ENCODE measurements around the gene PLEKHH2.

- TF ChIP-seq, protein P1, sequence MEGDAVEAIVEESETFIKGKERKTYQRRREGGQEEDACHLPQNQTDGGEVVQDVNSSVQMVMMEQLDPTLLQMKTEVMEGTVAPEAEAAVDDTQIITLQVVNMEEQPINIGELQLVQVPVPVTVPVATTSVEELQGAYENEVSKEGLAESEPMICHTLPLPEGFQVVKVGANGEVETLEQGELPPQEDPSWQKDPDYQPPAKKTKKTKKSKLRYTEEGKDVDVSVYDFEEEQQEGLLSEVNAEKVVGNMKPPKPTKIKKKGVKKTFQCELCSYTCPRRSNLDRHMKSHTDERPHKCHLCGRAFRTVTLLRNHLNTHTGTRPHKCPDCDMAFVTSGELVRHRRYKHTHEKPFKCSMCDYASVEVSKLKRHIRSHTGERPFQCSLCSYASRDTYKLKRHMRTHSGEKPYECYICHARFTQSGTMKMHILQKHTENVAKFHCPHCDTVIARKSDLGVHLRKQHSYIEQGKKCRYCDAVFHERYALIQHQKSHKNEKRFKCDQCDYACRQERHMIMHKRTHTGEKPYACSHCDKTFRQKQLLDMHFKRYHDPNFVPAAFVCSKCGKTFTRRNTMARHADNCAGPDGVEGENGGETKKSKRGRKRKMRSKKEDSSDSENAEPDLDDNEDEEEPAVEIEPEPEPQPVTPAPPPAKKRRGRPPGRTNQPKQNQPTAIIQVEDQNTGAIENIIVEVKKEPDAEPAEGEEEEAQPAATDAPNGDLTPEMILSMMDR (IDR thresholded peaks at IDR 0.05) = no peak
- no peak for TF ChIP-seq ZFX (IDR thresholded peaks at IDR 0.05; ENCODE audit: borderline replicate concordance)
Observed at GRCh38 chr2:43676322-43677050, 39.4 kb downstream of the PLEKHH2 start, which contains the start of gene C1GALT1C1L.
